Measurements from ENCODE around the gene CADM1. TPM values are rescaled to one million over a fixed set of nuclear protein-coding genes. Genes with fewer than 3 reads are reported as not detected.

The CADM1 gene
- total and polyA plus RNA-seq, 4 donors, result 13.0 to 40.6 (median 28.9) TPM

GRCh38 chr11:115340874-115341273 lies 163.3 kb downstream of the CADM1 start:
- Histone ChIP-seq H3K4me3 (ENCODE audit: low read depth in 1 of 3, low read length in 3 of 3) (no peak overlapping the region), H3K9ac (ENCODE audit: low read depth in 1 of 2, low read length in 2 of 2) (no peak overlapping the region), H3K27ac (ENCODE audit: low read depth in 1 of 2, low read length in 2 of 2) (no peak overlapping the region), H3K9me3 (ENCODE audit: control insufficient read depth in 4 of 4, low read length in 3 of 4) (no peaks in the 10 kb centered on the region), H3K36me3 (ENCODE audit: control insufficient read depth in 4 of 4, insufficient read depth in 3 of 4, low read depth in 1 of 4, low read length in 3 of 4) (no peaks in the 10 kb centered on the region), H3K4me1 (ENCODE audit: control insufficient read depth in 4 of 4, insufficient read depth in 4 of 4, low read length in 3 of 4) (peaks cover 1 to 16% (median 3%) of the 10 kb centered on the region in 4 donors), H3K27me3 (ENCODE audit: control insufficient read depth in 4 of 4, insufficient read depth in 4 of 4, low read length in 3 of 4) (no peaks in the 10 kb centered on the region)
- WGBS, result 92% methylated on average over 3 of the region's 3 CpGs
- DNase-seq (ENCODE audit: low spot score), result no peak
- no peak for TF ChIP-seq REST (IDR thresholded peaks at IDR 0.05)
- no peak for TF ChIP-seq HNF4A (conservative IDR thresholded peaks at IDR 0.05)
- no peak for TF ChIP-seq RXRA (IDR thresholded peaks at IDR 0.05)
- no peak for TF ChIP-seq EGR1 (IDR thresholded peaks at IDR 0.05; ENCODE audit: low read depth in 2 of 2)
- no peak for TF ChIP-seq FOXA1 (IDR thresholded peaks at IDR 0.05)
- TF ChIP-seq, protein P1, sequence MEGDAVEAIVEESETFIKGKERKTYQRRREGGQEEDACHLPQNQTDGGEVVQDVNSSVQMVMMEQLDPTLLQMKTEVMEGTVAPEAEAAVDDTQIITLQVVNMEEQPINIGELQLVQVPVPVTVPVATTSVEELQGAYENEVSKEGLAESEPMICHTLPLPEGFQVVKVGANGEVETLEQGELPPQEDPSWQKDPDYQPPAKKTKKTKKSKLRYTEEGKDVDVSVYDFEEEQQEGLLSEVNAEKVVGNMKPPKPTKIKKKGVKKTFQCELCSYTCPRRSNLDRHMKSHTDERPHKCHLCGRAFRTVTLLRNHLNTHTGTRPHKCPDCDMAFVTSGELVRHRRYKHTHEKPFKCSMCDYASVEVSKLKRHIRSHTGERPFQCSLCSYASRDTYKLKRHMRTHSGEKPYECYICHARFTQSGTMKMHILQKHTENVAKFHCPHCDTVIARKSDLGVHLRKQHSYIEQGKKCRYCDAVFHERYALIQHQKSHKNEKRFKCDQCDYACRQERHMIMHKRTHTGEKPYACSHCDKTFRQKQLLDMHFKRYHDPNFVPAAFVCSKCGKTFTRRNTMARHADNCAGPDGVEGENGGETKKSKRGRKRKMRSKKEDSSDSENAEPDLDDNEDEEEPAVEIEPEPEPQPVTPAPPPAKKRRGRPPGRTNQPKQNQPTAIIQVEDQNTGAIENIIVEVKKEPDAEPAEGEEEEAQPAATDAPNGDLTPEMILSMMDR (IDR thresholded peaks at IDR 0.05; ENCODE audit: low read depth, low read length, missing input control), result no peak
- TF ChIP-seq TAF1 (conservative IDR thresholded peaks at IDR 0.05), result no peak
- no peak for TF ChIP-seq ZBTB33 (IDR thresholded peaks at IDR 0.05)
- no peak for TF ChIP-seq GABPA (IDR thresholded peaks at IDR 0.05 in 1 of 2, conservative IDR thresholded peaks at IDR 0.05 in 1 of 2)
- no peak for TF ChIP-seq SP1 (IDR thresholded peaks at IDR 0.05)
- no peak for TF ChIP-seq HNF4G (IDR thresholded peaks at IDR 0.05)

DNA sequence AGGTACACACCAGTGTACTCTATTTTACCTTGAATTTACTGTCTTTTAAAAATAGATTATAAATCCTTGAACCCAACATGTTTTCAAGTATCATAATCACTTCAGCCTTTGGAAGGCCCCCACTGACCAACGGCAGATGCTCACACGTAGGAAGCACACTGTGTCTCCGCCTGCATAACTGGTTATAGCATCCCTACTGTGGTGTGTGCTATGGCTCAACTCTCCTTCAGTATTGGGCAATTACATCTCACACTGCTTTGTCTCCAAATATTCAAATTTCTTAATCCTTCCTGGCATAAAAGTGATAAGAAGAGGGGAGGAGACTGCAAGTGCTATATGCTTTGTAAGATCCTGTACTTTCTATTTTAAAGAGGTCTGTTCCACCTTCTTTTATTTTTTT lies 165.7 kb downstream of the CADM1 start:
- H3K27me3 ChIP-seq (ENCODE audit: control insufficient read depth in 4 of 4, insufficient read depth in 4 of 4, low read length in 3 of 4), result no peaks in the 10 kb centered on the region
- peaks cover 1 to 16% (median 3%) of the 10 kb centered on the region in 4 donors for H3K4me1 ChIP-seq (ENCODE audit: control insufficient read depth in 4 of 4, insufficient read depth in 4 of 4, low read length in 3 of 4)
- H3K4me3 ChIP-seq (ENCODE audit: low read depth in 1 of 3, low read length in 3 of 3), result no peak overlapping the region
- H3K9me3 ChIP-seq (ENCODE audit: control insufficient read depth in 4 of 4, low read length in 3 of 4), result no peaks in the 10 kb centered on the region
- no peaks in the 10 kb centered on the region for H3K36me3 ChIP-seq (ENCODE audit: control insufficient read depth in 4 of 4, insufficient read depth in 3 of 4, low read depth in 1 of 4, low read length in 3 of 4)
- H3K9ac ChIP-seq (ENCODE audit: low read depth in 1 of 2, low read length in 2 of 2), result no peak overlapping the region
- WGBS, result 89% methylated on average over 3 of the region's 3 CpGs
- no peak for DNase-seq (ENCODE audit: low spot score)
- no peak overlapping the region for H3K27ac ChIP-seq (ENCODE audit: low read depth in 1 of 2, low read length in 2 of 2)
- TF ChIP-seq GABPA (IDR thresholded peaks at IDR 0.05 in 1 of 2, conservative IDR thresholded peaks at IDR 0.05 in 1 of 2) (no peak), FOXA1 (IDR thresholded peaks at IDR 0.05) (no peak), SP1 (IDR thresholded peaks at IDR 0.05) (no peak), HNF4A (conservative IDR thresholded peaks at IDR 0.05) (no peak), RXRA (IDR thresholded peaks at IDR 0.05) (no peak), ZBTB33 (IDR thresholded peaks at IDR 0.05) (no peak), TAF1 (conservative IDR thresholded peaks at IDR 0.05) (no peak), EGR1 (IDR thresholded peaks at IDR 0.05; ENCODE audit: low read depth in 2 of 2) (no peak), JUND (IDR thresholded peaks at IDR 0.05) (no peak), HNF4G (IDR thresholded peaks at IDR 0.05) (no peak), YY1 (IDR thresholded peaks at IDR 0.05) (no peak), FOXA2 (IDR thresholded peaks at IDR 0.05) (no peak), RAD21 (IDR thresholded peaks at IDR 0.05) (no peak), NR2F2 (IDR thresholded peaks at IDR 0.05) (no peak)
- TF ChIP-seq, protein P2, sequence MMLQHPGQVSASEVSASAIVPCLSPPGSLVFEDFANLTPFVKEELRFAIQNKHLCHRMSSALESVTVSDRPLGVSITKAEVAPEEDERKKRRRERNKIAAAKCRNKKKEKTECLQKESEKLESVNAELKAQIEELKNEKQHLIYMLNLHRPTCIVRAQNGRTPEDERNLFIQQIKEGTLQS (IDR thresholded peaks at IDR 0.05), result no peak
- TF ChIP-seq, protein P1 (IDR thresholded peaks at IDR 0.05; ENCODE audit: low read depth, low read length, missing input control), result no peak

Measured in liver (tissue), 9 donors.